GM18868 (cell line): Measurements from ENCODE around the gene MUC22.
"Not testable (repeated sequence)": the region's sequence is repeated elsewhere in the genome, so short reads cannot be mapped to it uniquely, and the experiment has no call there.

Experiments
- ATAC-seq: cut with Tn5 transposase; IDR thresholded peaks from one replicate; pipeline ENCODE4 v1.9.1; 2021; ENCODE audit warnings: mild to moderate bottlenecking, moderate library complexity; ENCODE audit not compliant: unreplicated experiment

The MUC22 gene

DNA sequence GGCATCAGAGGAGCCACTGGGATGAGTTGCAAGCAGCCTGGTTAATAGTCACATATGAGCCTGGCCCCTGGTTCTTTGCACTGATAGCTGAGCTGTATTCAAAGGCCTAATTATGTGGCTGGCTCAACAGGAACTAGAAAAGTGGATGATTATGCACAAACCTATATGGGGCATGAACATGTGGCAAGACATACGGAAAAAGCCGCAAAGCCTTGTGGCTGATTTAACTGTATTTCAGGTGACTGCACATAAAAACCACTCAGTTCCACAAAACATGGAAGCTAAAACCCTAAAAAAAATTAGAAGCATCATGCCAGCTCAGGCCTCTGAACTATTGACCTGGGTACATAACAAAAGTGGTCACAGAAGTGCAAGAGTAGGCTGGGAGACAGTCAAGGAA, 13.0 kb upstream of the MUC22 start:
- no peak for ATAC-seq

DNA sequence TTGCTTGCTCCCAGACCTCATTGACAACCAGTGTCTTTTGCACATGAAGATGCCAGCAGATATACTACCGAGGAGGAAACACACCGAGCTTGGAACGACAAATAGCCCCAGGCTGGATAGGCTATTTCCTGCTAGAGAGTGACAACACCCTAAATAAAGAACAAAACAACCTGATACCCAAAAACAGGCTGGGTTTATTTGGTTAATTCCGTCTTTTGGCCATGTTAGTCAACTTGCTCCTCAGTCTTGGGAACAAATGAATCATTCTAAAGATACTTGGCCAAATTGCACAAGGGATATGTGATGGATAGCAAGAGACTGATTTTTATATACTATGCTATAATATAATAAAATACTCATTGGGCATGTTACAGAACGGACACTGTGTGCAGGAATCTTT, 11.5 kb upstream of the MUC22 start:
- no peak for ATAC-seq

DNA sequence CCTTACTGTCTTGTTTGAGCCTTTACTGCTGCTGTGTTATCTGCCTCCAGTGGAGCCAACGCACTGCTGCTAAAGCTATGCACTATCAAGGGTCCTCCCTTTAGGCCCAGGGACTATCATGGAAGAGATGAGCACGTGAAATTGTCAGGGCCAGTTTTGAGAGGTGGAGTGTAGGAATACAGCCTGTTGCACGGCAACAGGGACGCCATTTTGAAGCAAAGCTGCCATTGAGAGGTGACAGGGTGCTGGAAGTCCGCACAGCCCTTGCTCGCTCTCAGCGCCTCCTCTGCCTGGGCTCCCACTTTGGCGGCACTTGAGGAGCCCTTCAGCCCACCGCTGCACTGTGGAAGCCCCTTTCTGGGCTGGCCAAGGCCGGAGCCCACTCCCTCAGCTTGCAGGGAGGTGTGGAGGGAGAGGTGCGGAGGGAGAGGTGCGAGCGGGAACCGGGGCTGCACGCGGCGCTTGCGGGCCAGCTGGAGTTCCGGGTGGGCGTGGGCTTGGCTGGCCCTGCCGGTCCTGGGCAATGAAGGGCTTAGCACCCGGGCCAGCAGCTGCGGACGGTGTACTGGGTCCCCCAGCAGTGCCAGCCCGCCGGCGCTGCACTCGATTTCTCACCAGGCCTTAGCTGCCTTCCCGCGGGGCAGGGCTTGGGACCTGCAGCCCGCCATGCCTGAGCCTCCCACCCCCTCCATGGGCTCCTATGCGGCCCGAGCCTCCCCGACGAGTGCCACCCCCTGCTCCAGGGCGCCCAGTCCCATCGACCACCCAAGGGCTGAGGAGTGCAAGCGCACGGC, 10.0 kb upstream of the MUC22 start:
- not testable (repeated sequence) for ATAC-seq

DNA sequence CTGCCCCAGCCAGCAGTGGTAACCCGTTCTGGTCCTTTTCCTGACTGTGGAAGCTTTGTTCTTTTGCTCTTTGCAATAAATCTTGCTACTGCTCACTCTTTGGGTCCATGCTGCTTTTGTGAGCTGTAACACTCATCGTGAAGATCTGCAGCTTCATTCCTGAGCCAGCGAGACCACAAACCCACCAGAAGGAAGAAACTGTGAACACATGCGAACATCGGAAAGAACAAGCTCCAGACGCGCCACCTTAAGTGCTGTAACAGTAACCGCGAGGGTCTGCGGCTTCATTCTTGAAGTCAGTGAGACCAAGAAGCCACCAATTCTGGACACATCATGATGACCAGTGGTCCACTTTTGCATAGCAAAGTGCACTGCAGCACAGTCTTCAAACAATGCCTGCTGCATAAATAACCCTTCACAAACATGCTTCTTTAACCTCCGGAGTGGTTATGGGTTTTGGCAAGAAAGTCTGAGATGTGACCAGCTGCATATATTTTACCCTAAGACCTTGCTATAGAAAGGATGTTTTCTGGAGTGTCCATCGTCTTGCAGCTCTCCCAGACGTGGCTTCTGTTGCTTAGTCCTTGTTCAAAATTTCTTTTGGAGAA, 8.9 kb upstream of the MUC22 start:
- ATAC-seq = no peak

DNA sequence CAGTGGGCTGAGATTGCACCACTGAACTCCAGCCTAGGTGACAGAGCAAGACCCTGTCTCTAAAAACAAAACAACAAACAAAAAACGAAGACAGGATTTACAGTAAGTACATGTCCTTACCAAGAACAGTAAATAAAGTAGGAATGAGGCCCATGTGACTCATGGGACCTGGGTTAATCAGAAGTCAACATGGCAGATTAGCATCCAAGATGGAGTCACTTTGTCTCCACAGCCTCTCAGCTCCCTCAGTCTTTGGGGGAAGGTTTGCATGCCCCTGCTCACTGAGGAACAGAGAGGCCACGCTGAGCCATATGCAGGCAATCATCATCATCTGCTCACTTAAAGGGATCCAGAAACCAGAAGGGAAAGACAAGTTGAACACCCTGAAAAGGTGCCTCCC, 7.8 kb upstream of the MUC22 start:
- ATAC-seq = no peak

DNA sequence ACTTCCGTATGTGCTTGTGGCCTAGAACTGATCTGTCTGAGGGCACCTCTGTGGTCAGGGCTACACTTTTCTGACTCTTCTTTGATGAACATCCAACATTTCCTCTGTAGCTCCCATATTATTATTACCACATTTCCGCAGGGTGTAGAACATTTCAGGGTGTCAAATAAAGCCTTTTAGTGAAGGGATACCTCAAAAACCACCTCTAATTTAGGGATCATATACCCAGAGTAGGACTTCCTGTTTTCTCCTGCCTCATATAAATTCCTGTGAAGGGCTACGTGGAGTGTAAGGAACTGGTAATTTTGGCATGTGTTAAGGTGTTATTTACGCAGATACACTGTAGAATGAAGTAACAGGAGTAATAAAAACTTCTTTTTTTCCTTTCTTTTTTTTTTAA, 5.5 kb upstream of the MUC22 start:
- ATAC-seq = no peak

DNA sequence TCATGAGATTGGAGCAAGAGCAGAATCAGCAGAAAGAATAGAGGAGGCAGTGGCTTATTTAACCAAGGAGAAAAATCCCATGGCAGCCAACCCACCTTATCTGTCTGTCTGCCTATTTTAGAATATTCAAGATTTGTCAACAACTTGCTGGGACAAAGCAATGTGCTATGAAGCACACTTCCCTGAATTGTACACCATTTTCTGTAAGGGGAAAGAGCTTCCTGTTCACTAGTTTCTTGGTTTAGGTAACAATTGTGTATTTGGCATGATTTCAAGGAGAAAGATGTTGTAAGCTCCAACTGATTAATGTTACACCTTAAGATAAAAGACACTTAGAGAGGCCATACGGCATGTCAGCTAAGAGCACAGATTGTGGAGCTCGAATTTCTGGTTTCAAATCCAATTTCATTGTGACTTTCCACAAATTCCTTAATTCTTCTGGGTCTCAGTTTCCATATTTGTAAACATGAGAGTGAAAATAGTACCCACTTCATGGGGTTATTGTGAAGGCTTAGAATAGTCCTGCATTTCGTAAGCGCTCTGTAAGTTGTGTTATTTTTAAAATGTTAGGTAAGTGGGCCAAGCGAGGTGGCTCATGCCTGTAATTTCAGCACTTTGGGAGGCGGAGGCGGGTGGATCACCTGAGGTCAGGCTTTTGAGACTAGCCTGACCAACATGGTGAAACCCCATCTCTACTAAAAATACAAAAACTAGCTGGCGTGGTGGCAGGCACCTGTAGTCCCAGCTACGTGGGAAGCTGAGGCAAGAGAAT, 4.8 kb upstream of the MUC22 start:
- no peak for ATAC-seq

DNA sequence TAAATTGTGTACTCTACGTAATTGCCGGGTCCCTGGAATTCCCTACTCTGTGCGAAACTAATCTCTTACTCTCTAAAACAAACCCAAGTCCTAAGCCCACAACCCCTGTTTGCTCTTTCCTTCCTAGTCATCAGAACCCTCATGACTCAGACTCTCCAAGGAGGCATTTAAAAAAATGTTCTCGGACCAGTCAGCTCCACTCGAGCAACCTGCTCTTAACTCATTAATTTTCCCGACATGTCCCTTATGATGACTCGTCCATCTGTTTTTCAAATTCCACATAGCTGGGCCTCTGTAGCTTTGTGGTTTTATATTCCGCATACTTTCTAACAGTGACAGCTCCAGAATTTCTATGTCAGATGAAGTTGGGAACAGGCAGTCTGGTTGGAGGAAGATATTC, 2.6 kb upstream of the MUC22 start:
- ATAC-seq = no peak

DNA sequence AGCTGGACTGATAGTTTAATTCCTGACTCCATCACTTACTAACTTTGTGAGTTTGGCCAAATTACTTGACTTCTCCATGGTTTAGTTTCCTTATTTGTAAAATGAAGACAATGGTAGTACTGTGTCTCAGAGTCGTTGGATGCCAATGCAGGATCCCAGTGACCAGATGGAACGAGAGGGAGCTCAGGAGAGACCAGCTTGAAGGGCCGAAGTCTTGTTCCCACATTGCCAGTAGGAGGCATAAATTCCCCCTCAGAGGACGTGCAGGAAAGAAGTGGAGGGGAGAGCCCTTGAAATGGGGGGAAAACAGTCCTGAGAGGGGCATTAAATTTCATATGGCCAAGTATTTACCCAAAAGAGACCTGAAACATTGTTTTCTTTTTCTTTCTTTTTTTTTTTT, 2.1 kb upstream of the MUC22 start:
- no peak for ATAC-seq

DNA sequence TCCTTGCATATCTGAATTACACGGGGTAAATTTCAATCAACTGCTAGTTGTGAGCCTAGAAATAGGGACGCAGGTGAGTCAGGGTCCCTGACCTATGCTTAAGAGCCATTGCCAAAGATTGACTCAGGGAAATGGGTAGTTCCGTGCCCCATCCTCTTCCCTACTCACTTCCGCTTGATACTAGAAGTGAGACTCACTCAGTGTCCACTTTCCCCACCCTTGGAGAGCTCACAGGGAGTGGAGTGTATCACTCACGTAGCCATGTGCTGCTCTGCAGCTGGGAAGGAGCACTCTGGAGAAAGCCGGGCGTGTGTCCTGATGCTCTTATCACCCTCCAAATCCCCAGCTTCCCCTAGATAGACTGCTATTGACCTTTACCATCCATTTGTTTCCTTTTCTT, 543 bp upstream of the MUC22 start:
- no peak for ATAC-seq

DNA sequence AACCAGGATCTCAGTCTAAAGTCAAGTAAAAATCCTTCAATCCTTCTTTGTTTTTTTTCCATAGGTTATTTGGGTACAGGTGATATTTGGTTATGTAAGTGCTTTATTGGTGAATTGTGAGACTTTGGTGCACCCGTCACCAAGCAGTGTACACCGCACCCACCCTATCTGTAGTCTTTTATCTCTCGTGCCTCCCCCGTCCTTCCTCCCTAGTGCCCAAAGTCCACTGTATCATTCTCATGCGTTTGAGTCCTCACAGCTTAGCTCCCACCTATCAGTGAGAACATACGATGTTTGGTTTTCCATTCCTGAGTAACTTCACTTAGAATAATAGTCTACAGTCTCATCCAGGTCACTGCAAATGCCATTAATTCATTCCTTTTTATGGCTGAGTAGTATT, 879 bp downstream of the MUC22 start:
- no peak for ATAC-seq

DNA sequence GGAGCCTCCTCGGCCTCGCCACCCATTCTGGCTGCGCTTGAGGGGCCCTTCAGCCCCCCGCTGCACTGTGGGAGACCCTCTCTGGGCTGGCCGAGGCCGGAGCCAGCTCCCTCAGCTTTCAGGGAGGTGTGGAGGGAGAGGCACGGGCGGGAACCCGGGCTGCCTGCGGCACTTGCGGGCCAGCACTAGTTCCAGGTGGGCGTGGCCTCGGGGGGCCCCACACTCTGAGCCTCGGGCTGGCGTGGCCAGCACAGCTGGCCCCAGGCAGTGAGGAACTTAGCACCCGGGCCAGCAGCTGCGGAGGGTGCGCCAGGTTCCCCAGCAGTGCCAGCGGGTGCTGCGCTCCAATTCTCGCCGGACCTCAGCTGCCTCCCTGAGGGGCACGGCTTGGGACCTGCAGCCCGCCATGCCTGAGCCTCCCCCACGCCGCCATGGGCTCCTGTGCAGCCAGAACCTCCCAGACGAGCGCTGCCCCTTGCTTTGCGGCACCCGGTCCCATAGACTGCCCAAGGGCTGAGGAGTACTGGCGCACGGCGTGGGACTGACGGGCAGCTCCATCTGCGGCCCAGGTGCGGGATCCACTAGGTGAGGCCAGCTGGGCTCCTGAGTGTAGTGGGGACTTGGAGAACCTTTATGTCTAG, 6.5 kb downstream of the MUC22 start:
- no peak for ATAC-seq

DNA sequence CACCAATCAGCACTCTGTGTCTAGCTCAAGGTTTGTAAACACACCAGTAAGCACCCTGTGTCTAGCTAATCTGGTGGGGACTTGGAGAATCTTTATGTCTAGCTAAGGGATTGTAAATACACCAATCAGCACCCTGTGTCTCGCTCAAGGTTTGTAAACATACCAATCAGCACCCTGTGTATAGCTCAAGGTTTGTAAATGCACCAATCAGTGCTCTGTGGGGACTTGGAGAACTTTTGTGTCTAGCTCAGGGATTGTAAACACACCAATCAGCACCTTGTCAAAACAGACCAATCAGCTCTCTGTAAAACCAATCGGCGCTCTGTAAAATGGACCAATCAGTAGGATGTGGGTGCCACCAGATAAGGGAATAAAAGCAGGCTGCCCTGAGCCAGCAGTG, 7.2 kb downstream of the MUC22 start:
- ATAC-seq = not testable (repeated sequence)

DNA sequence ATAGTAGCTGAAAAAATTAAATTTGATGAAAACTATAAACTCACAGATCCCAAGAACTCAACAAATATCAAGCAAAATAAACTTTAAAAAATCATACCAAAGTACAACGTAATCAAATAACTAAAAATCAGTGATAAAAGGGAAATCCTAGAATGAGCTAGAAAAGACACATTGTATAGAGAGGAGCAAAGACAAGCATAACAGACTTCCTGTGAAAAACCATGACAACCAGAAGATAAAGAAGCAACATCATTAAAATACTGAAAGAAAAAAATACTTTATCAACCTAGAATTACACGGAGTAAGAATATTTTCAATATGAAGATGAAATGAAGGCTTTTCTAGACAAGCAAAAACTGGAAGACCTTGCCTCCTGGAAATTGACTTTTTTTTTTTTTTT, 9.8 kb downstream of the MUC22 start:
- ATAC-seq = no peak

DNA sequence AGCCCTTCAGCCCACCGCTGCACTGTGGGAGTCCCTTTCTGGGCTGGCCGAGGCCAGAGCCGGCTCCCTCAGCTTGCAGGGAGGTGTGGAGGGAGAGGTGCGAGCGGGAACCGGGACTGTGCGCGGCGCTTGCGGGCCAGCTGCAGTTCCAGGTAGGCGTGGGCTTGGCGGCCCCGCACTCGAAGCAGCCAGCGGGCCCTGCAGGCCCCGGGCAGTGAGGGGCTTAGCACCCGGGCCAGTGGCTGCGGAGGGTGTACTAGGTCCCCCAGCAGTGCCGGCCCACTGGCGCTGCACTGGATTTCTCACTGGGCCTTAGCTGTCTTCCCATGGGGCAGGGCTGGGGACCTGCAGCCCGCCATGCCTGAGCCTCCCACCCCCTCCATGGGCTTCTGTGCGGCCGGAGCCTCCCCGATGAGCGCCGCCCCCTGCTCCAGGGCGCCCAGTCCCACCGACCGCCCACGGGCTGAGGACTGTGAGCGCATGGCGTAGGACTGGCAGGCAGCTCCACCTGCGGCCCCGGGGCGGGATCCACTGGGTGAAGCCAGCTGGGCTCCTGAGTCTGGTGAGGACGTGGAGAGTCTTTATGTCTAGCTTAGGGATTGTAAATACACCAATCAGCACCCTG, 10.5 kb downstream of the MUC22 start:
- not testable (repeated sequence) for ATAC-seq

DNA sequence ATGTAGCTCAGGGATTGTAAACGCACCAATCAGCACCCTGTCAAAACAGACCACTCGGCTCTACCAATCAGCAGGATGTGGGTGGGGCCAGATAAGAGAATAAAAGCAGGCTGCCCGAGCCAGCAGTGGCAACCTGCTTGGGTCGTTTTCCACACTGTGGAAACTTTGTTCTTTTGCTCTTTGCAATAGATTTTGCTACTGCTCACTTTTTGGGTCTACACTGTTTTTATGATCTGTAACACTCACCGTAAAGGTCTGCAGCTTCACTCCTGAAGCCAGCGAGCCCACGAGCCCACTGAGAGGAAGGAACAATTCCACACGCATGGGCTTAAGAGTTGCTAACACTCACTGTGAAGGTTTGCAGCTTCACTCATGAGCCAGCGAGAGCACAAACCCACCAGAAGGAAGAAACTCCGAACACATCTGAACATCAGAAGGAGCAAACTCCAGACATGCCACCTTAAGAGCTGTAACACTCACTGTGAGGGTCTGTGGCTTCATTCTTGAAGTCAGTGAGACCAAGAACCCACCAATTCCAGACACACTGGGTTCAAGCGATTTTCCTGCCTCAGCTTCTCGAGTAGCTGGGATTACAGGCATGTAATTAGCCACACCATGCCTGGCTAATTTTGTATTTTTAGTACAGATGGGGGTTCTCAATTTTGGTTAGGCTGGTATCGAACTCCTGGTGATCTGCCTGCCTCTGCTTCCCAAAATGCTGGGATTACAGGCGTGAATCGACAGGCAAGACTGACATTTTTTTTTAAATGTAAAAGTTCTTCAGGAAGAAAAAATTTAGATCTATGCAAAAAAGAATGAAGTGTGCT, 11.6 kb downstream of the MUC22 start:
- ATAC-seq = not testable (repeated sequence)

DNA sequence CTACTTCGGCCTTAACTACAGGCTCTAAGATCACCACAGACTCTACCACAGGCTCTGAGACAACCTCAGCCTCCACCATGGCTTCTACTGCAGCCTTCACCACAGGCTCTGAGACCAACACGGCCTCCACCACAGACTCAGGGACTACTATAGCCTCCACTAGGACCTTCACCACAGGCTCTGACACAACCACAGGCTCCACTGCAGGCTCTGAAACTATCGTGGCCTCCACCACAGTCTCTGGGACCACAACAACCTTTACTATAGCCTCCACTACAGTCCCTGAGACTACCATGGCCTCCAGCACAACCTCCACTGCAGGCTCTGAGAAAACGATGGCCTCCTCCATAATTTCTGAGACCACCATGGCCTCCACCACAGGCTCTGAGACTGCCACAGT, 15.3 kb downstream of the MUC22 start:
- ATAC-seq = no peak

DNA sequence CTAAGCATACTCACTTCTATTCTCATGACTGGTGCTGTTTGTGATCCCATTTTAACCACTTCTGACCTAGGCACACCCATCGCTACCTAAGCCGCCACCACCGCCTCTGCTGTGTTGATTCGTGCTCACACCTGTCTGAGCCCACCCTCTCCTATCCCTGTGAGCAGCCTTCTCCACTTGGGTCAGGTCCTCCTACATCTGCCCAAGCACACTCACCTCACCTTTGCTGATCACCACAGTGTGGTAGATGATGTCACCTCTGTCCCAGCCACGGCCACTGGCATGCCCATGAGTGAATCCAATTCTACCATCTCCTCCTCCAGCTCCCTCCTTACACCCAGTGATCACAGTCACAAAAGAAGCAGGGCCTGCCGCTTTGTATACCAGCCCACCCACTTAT, 20.8 kb downstream of the MUC22 start:
- no peak for ATAC-seq

DNA sequence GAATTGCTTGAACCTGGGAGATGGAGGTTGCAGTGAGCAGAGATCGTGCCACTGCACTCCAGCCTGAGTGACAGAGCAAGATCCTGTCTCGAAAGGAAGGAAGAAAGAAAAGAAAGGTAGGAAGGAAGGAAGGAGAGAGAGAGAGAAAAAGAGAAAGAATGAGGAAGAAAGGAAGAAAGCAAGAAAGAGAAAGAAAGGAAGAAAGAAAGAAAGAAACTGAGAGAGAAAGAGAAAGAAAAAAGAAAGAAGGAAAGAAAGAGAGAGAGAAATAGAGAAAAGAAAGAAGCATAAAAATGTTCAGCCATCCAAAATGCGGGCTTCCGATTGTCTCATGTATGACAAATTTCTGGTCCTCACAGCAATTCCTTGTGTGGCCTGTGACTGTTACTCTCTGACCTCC, 22.8 kb downstream of the MUC22 start:
- no peak for ATAC-seq

DNA sequence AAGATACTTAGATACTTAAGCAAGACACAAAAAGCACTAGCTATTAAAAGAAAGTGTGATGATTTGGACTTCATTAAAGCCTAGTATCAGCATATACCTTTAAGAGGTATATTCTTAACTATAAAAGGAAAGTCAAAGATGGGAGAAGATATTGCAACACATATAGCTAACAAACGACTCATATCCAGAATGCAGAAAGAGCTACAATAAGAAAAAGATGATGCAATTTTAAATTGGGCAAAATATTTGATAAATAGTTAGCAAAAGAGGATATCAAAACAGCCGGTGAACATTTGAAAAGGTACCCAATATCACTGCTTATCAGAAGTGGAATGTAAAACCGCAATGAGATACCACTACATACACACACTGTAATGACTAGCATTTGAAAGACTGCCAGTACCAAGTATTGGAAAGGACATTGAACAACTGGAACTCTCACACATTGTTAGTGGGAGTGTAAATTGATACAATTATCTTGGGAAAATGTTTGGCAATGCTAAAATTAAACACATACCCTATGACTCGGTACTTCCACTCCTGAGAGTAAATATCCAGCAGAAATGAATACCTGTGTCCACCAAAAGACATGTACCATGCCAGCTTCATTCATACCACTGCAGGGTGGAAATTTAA, 25.7 kb downstream of the MUC22 start:
- ATAC-seq = no peak
